Progenitor cell of endocrine pancreas (in vitro differentiated cells): ENCODE measurements around the gene FHIP2A. TPM values are rescaled to one million over a fixed set of nuclear protein-coding genes. Genes with fewer than 3 reads are reported as not detected.

Source experiments
- DNase-seq: peaks from one replicate; pipeline ENCODE4 v3.0.0; 2021; ENCODE audit warnings: low spot score; ENCODE audit not compliant: unreplicated experiment
- H3K27ac Mint-ChIP-seq: 2 replicates; pipeline ENCODE4 v1.8.0; 2021; ENCODE audit warnings: mild to moderate bottlenecking, moderate library complexity, mixed read lengths
- H3K27me3 Mint-ChIP-seq: 2 replicates; pipeline ENCODE4 v1.8.0; 2021; ENCODE audit warnings: mixed read lengths
- H3K36me3 Mint-ChIP-seq: 2 replicates; pipeline ENCODE4 v1.8.0; 2022; ENCODE audit warnings: mixed read lengths; ENCODE audit not compliant: insufficient read depth
- H3K4me1 Mint-ChIP-seq: 2 replicates; pipeline ENCODE4 v1.8.0; 2021; ENCODE audit warnings: low read depth, mixed read lengths
- H3K4me3 Mint-ChIP-seq: 2 replicates; pipeline ENCODE4 v1.8.0; 2021; ENCODE audit warnings: low read depth, mild to moderate bottlenecking, moderate library complexity, mixed read lengths
- H3K9me3 Mint-ChIP-seq: 2 replicates; pipeline ENCODE4 v1.8.0; 2021; ENCODE audit warnings: low read depth, mixed read lengths
- CTCF ChIP-seq: fragments of 200-600 bp; sonication (generic); IDR thresholded peaks from one replicate; pipeline ENCODE4 v1.5.0; 2021; ENCODE audit warnings: antibody characterized with exemption, mild to moderate bottlenecking; ENCODE audit not compliant: unreplicated experiment
- total RNA-seq: library from RNA; stranded (reverse); gene quantifications from 2 replicates; pipeline ENCODE4 v1.2.1, GENCODE V29; 2021

FHIP2A gene
- total RNA-seq, 1 donor from 2014 or later: 22.7 TPM

GRCh38 chr10:114816308-114816707 is 5.3 kb upstream of the FHIP2A start:
- H3K4me3 Mint-ChIP-seq: no peak overlapping the region
- no peaks in the 10 kb centered on the region for H3K27me3 Mint-ChIP-seq
- H3K4me1 Mint-ChIP-seq: no peaks in the 10 kb centered on the region
- no peak for DNase-seq
- H3K36me3 Mint-ChIP-seq: no peaks in the 10 kb centered on the region
- no peak for TF ChIP-seq CTCF
- H3K27ac Mint-ChIP-seq: no peak overlapping the region
- H3K9me3 Mint-ChIP-seq: no peaks in the 10 kb centered on the region

- H3K27ac Mint-ChIP-seq: no peak overlapping the region
- TF ChIP-seq CTCF: no peak
- H3K36me3 Mint-ChIP-seq: peaks cover 1% of the 10 kb centered on the region
- no peak for DNase-seq
- no peaks in the 10 kb centered on the region for H3K27me3 Mint-ChIP-seq
- peaks cover 7% of the 10 kb centered on the region for H3K4me1 Mint-ChIP-seq
- no peak overlapping the region for H3K4me3 Mint-ChIP-seq
- H3K9me3 Mint-ChIP-seq: no peaks in the 10 kb centered on the region
These were observed 2.3 kb upstream of the FHIP2A start for GRCh38 chr10:114819322-114819721.

GRCh38 chr10:114821915-114822443 is 399 bp downstream of the FHIP2A start:
- H3K4me3 Mint-ChIP-seq: peak overlapping the region; percentile 96
- DNase-seq: no peak

GRCh38 chr10:114822444-114823076 is 980 bp downstream of the FHIP2A start:
- TF ChIP-seq CTCF: no peak
- Mint-ChIP-seq H3K36me3 (peaks cover 4% of the 10 kb centered on the region), H3K4me3 (peak overlapping the region; percentile 96), H3K27ac (peak overlapping the region; percentile 97), H3K4me1 (peaks cover 10% of the 10 kb centered on the region), H3K9me3 (no peaks in the 10 kb centered on the region), H3K27me3 (no peaks in the 10 kb centered on the region)
- peak; percentile 15 for DNase-seq

More at GRCh38 chr10:114821915-114822443, 399 bp downstream of the FHIP2A start:
- Mint-ChIP-seq H3K27me3 (no peaks in the 10 kb centered on the region), H3K27ac (peak overlapping the region; percentile 97), H3K9me3 (no peaks in the 10 kb centered on the region), H3K36me3 (peaks cover 3% of the 10 kb centered on the region), H3K4me1 (peaks cover 10% of the 10 kb centered on the region)
- TF ChIP-seq CTCF: no peak

GRCh38 chr10:114823077-114823463 is 1.5 kb downstream of the FHIP2A start:
- DNase-seq: no peak
- peaks cover 4% of the 10 kb centered on the region for H3K36me3 Mint-ChIP-seq
- peak overlapping the region; percentile 97 for H3K27ac Mint-ChIP-seq
- TF ChIP-seq CTCF: no peak
- H3K4me1 Mint-ChIP-seq: peaks cover 10% of the 10 kb centered on the region
- no peaks in the 10 kb centered on the region for H3K27me3 Mint-ChIP-seq
- no peaks in the 10 kb centered on the region for H3K9me3 Mint-ChIP-seq
- peak overlapping the region; percentile 96 for H3K4me3 Mint-ChIP-seq
